Activated naive CD8-positive, alpha-beta T cell treated with anti-CD3 and anti-CD28 coated beads for 36 hours (primary cell): ENCODE measurements around the gene SCYL1. TPM values are rescaled to one million over a fixed set of nuclear protein-coding genes. Genes with fewer than 3 reads are reported as not detected.
A peak's percentile ranks its signal among the peaks of the same experiment; 100 is the strongest.
"Not testable (repeated sequence)": the region's sequence is repeated elsewhere in the genome, so short reads cannot be mapped to it uniquely, and the experiment has no call there.

Experiments used
- DNase-seq: peaks from one replicate; pipeline ENCODE4 v3.0.0; 2021
- H3K27ac Mint-ChIP-seq: one replicate; pipeline ENCODE4 v1.8.0; 2022; ENCODE audit warnings: mild to moderate bottlenecking, moderate library complexity, mixed read lengths
- H3K27me3 Mint-ChIP-seq: one replicate; pipeline ENCODE4 v1.8.0; 2022; ENCODE audit warnings: mild to moderate bottlenecking, mixed read lengths
- H3K36me3 Mint-ChIP-seq: one replicate; pipeline ENCODE4 v1.8.0; 2021; ENCODE audit warnings: mild to moderate bottlenecking, mixed read lengths
- H3K4me1 Mint-ChIP-seq: one replicate; pipeline ENCODE4 v1.8.0; 2021; ENCODE audit warnings: mixed read lengths
- H3K4me3 Mint-ChIP-seq: one replicate; pipeline ENCODE4 v1.8.0; 2022; ENCODE audit warnings: mild to moderate bottlenecking, moderate library complexity, mixed read lengths
- H3K9me3 Mint-ChIP-seq: one replicate; pipeline ENCODE4 v1.8.0; 2022; ENCODE audit warnings: mixed read lengths
- total RNA-seq, 2 experiments: library from RNA; stranded (reverse); gene quantifications; one replicate each; pipeline ENCODE4 v1.2.3, GENCODE V29; 2021

Gene SCYL1
- total RNA-seq, 2 experiments from 2014 or later: 70.5 to 80.3 TPM

GRCh38 chr11:65558930-65559509 is 34.1 kb downstream of the SCYL1 start:
- Mint-ChIP-seq H3K4me1 (peaks cover 54% of the 10 kb centered on the region), H3K27ac (peak overlapping the region; percentile 71), H3K9me3 (no peaks in the 10 kb centered on the region), H3K4me3 (peak overlapping the region; percentile 54), H3K27me3 (no peaks in the 10 kb centered on the region), H3K36me3 (peaks cover 3% of the 10 kb centered on the region)
- no peak for DNase-seq

GRCh38 chr11:65559535-65559934 is 34.7 kb downstream of the SCYL1 start:
- H3K27me3 Mint-ChIP-seq: no peaks in the 10 kb centered on the region
- DNase-seq: peak; percentile 46
- peaks cover 3% of the 10 kb centered on the region for H3K36me3 Mint-ChIP-seq
- peak overlapping the region; percentile 71 for H3K27ac Mint-ChIP-seq
- peaks cover 50% of the 10 kb centered on the region for H3K4me1 Mint-ChIP-seq
- no peak overlapping the region for H3K4me3 Mint-ChIP-seq
- no peaks in the 10 kb centered on the region for H3K9me3 Mint-ChIP-seq

- H3K4me1 Mint-ChIP-seq: peaks cover 48% of the 10 kb centered on the region
- DNase-seq: no peak
- no peaks in the 10 kb centered on the region for H3K27me3 Mint-ChIP-seq
- H3K9me3 Mint-ChIP-seq: no peaks in the 10 kb centered on the region
- H3K36me3 Mint-ChIP-seq: peaks cover 3% of the 10 kb centered on the region
- no peak overlapping the region for H3K4me3 Mint-ChIP-seq
- peak overlapping the region; percentile 7 for H3K27ac Mint-ChIP-seq
These were observed 35.2 kb downstream of the SCYL1 start for GRCh38 chr11:65559951-65560537.

- Mint-ChIP-seq H3K36me3 (peaks cover 3% of the 10 kb centered on the region), H3K9me3 (no peaks in the 10 kb centered on the region), H3K27me3 (no peaks in the 10 kb centered on the region), H3K4me3 (no peak overlapping the region), H3K27ac (peak overlapping the region; percentile 4), H3K4me1 (peaks cover 48% of the 10 kb centered on the region)
- no peak for DNase-seq
These were observed 35.9 kb downstream of the SCYL1 start for GRCh38 chr11:65560555-65561418.

GRCh38 chr11:65562020-65562419 is 37.1 kb downstream of the SCYL1 start:
- no peak for DNase-seq
- Mint-ChIP-seq H3K9me3 (no peaks in the 10 kb centered on the region), H3K4me3 (no peak overlapping the region), H3K36me3 (no peaks in the 10 kb centered on the region), H3K27me3 (no peaks in the 10 kb centered on the region), H3K27ac (no peak overlapping the region), H3K4me1 (peaks cover 49% of the 10 kb centered on the region)

- H3K4me3 Mint-ChIP-seq: no peak overlapping the region
- H3K36me3 Mint-ChIP-seq: no peaks in the 10 kb centered on the region
- no peaks in the 10 kb centered on the region for H3K9me3 Mint-ChIP-seq
- H3K27ac Mint-ChIP-seq: no peak overlapping the region
- DNase-seq: no peak
- peaks cover 48% of the 10 kb centered on the region for H3K4me1 Mint-ChIP-seq
- H3K27me3 Mint-ChIP-seq: no peaks in the 10 kb centered on the region
These were observed 37.9 kb downstream of the SCYL1 start for GRCh38 chr11:65562788-65563187.

- no peak for DNase-seq
- Mint-ChIP-seq H3K27ac (no peak overlapping the region), H3K4me3 (no peak overlapping the region), H3K9me3 (no peaks in the 10 kb centered on the region), H3K36me3 (peaks cover 3% of the 10 kb centered on the region), H3K27me3 (no peaks in the 10 kb centered on the region), H3K4me1 (peaks cover 53% of the 10 kb centered on the region)
These were observed 38.7 kb downstream of the SCYL1 start for GRCh38 chr11:65563601-65564000.

GRCh38 chr11:65564879-65565559 is 40.1 kb downstream of the SCYL1 start:
- not testable (repeated sequence) for H3K27me3 Mint-ChIP-seq, H3K36me3 Mint-ChIP-seq, H3K9me3 Mint-ChIP-seq, H3K4me3 Mint-ChIP-seq, DNase-seq
- Mint-ChIP-seq H3K4me1 (peaks cover 49% of the 10 kb centered on the region), H3K27ac (peak overlapping the region; percentile 93)

GRCh38 chr11:65565624-65566453 is 41.0 kb downstream of the SCYL1 start:
- DNase-seq: no peak
- peaks cover 10% of the 10 kb centered on the region for H3K36me3 Mint-ChIP-seq
- peak overlapping the region; percentile 42 for H3K4me3 Mint-ChIP-seq
- no peaks in the 10 kb centered on the region for H3K9me3 Mint-ChIP-seq
- peak overlapping the region; percentile 93 for H3K27ac Mint-ChIP-seq
- H3K27me3 Mint-ChIP-seq: no peaks in the 10 kb centered on the region
- H3K4me1 Mint-ChIP-seq: peaks cover 41% of the 10 kb centered on the region

GRCh38 chr11:65569164-65569972 is 44.5 kb downstream of the SCYL1 start:
- no peak for DNase-seq
- Mint-ChIP-seq H3K27me3 (no peaks in the 10 kb centered on the region), H3K9me3 (no peaks in the 10 kb centered on the region), H3K27ac (peak overlapping the region; percentile 97), H3K4me1 (peaks cover 54% of the 10 kb centered on the region), H3K4me3 (peak overlapping the region; percentile 100), H3K36me3 (peaks cover 27% of the 10 kb centered on the region)

- DNase-seq: peak; percentile 100
- Mint-ChIP-seq H3K4me1 (peaks cover 56% of the 10 kb centered on the region), H3K9me3 (no peaks in the 10 kb centered on the region), H3K27ac (peak within 1 kb of the TSS; percentile 97), H3K27me3 (no peaks in the 10 kb centered on the region), H3K36me3 (peaks cover 27% of the 10 kb centered on the region), H3K4me3 (peak within 1 kb of the TSS; percentile 100)
These were observed 45.4 kb downstream of the SCYL1 start, which contains the start of gene ZNRD2 for GRCh38 chr11:65569973-65570918. ZNRD2 (plus strand) TSS chr11:65570477; CDS start chr11:65570492, 15 bp downstream.

GRCh38 chr11:65571420-65571819 is 46.5 kb downstream of the SCYL1 start:
- H3K9me3 Mint-ChIP-seq: no peaks in the 10 kb centered on the region
- no peak for DNase-seq
- H3K4me3 Mint-ChIP-seq: peak overlapping the region; percentile 100
- H3K4me1 Mint-ChIP-seq: peaks cover 49% of the 10 kb centered on the region
- H3K27me3 Mint-ChIP-seq: no peaks in the 10 kb centered on the region
- H3K27ac Mint-ChIP-seq: peak overlapping the region; percentile 97
- peaks cover 27% of the 10 kb centered on the region for H3K36me3 Mint-ChIP-seq

GRCh38 chr11:65571940-65572339 is 47.1 kb downstream of the SCYL1 start:
- Mint-ChIP-seq H3K27me3 (no peaks in the 10 kb centered on the region), H3K9me3 (no peaks in the 10 kb centered on the region), H3K4me3 (peak overlapping the region; percentile 100), H3K4me1 (peaks cover 49% of the 10 kb centered on the region), H3K27ac (peak overlapping the region; percentile 79), H3K36me3 (peaks cover 27% of the 10 kb centered on the region)
- no peak for DNase-seq
